Prostate gland (tissue), 2 donors: ENCODE results near the gene C1R.

ENCODE experiments used
- POLR2A ChIP-seq: fragments of 450-650 bp; IDR thresholded peaks from one replicate; pipeline ENCODE4 v1.6.1; 2016; ENCODE audit warnings: antibody characterized with exemption, mild to moderate bottlenecking
- TF ChIP-seq, protein P1 (sequence below), 4 experiments: fragments of 200-600 bp in 2 of 4; fragments of 450-650 bp in 2 of 4; sonication (generic) in 2 of 4; IDR thresholded peaks; 1 replicate in 3 of 4; 2 replicates in 1 of 4; pipeline ENCODE4 v1.5.1; 2016 to 2019; ENCODE audit warnings: antibody characterized with exemption in 4 of 4, mild to moderate bottlenecking in 2 of 4, moderate library complexity in 2 of 4

DNA sequence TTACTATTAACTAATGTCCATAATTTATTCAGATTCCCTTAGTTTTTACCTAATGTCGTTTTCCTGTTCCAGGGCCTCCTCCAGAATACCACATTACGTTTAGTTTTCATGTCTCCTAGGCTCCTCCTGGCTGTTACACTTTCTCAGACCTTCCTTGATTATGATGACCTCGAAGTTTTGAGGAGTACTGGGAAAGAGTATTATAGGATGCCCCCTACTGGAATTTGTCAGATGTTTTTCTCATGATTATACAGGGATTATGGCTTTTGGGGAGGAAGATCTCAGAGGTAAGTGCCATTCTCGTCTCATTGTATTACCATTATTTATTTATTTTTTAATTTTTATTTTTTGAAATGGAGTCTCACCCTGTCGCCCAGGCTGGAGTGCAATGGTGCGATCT is 49.4 kb downstream of the C1R start:
- TF ChIP-seq POLR2A, result no peak
- TF ChIP-seq, protein P1, sequence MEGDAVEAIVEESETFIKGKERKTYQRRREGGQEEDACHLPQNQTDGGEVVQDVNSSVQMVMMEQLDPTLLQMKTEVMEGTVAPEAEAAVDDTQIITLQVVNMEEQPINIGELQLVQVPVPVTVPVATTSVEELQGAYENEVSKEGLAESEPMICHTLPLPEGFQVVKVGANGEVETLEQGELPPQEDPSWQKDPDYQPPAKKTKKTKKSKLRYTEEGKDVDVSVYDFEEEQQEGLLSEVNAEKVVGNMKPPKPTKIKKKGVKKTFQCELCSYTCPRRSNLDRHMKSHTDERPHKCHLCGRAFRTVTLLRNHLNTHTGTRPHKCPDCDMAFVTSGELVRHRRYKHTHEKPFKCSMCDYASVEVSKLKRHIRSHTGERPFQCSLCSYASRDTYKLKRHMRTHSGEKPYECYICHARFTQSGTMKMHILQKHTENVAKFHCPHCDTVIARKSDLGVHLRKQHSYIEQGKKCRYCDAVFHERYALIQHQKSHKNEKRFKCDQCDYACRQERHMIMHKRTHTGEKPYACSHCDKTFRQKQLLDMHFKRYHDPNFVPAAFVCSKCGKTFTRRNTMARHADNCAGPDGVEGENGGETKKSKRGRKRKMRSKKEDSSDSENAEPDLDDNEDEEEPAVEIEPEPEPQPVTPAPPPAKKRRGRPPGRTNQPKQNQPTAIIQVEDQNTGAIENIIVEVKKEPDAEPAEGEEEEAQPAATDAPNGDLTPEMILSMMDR (IDR thresholded peaks at IDR 0.05), result peak in 3 of 4 experiments; percentile 42 to 72 (median 64)
